SU-DHL-6 (cell line): Measurements from ENCODE around the gene SH3PXD2A.
"Not testable (repeated sequence)": the region's sequence is repeated elsewhere in the genome, so short reads cannot be mapped to it uniquely, and the experiment has no call there.

Experiments
- H2AFZ ChIP-seq: fragments of 200-600 bp; sonication (generic); 2 replicates; pipeline ENCODE4 v1.6.1; 2014; ENCODE audit warnings: low read depth, mild to moderate bottlenecking, moderate library complexity, mixed read lengths, antibody characterized with exemption, low read length; ENCODE audit not compliant: severe bottlenecking
- H3F3A ChIP-seq: fragments of 200-600 bp; shearing (Covaris generic); 2 replicates; pipeline ENCODE4 v1.6.0; 2016; ENCODE audit warnings: antibody characterized with exemption, mild to moderate bottlenecking; ENCODE audit not compliant: insufficient read depth
- H3K27ac ChIP-seq: fragments of 200-600 bp; sonication (generic); 2 replicates; pipeline ENCODE4 v1.5.1; 2016; ENCODE audit warnings: low read depth, mild to moderate bottlenecking, low read length, moderate library complexity, mixed read lengths
- H3K27me3 ChIP-seq: fragments of 200-600 bp; sonication (generic), shearing (Covaris generic); 2 replicates; pipeline ENCODE4 v1.6.0; 2014; ENCODE audit warnings: mild to moderate bottlenecking, low read length
- H3K36me3 ChIP-seq: fragments of 200-600 bp; sonication (generic); 2 replicates; pipeline ENCODE4 v1.6.1; 2014; ENCODE audit warnings: mild to moderate bottlenecking, low read length, mixed read lengths
- H3K4me2 ChIP-seq: fragments of 300-600, 200-600 bp; shearing (Covaris generic), sonication (generic); 2 replicates; pipeline ENCODE4 v1.6.0; 2014; ENCODE audit warnings: low read length, low read depth, mild to moderate bottlenecking; ENCODE audit not compliant: poor library complexity, severe bottlenecking
- H3K4me3 ChIP-seq: fragments of 200-600 bp; sonication (generic); 2 replicates; pipeline ENCODE4 v1.5.1; 2014; ENCODE audit warnings: antibody characterized with exemption, low read length, mild to moderate bottlenecking, mixed read lengths; ENCODE audit not compliant: insufficient read depth, poor library complexity, severe bottlenecking
- H3K79me2 ChIP-seq: fragments of 200-600 bp; sonication (generic); 2 replicates; pipeline ENCODE4 v1.6.1; 2014; ENCODE audit warnings: mild to moderate bottlenecking, low read length, moderate library complexity; ENCODE audit not compliant: insufficient read depth
- H3K9ac ChIP-seq: fragments of 200-600 bp; sonication (generic); 2 replicates; pipeline ENCODE4 v1.7.0; 2014; ENCODE audit warnings: mild to moderate bottlenecking, low read length
- H3K9me2 ChIP-seq: fragments of 200-600 bp; sonication (generic); replicated peaks from 2 replicates; pipeline ENCODE4 v1.6.1; 2014; ENCODE audit warnings: low read length; ENCODE audit not compliant: insufficient read depth
- H3K9me3 ChIP-seq: fragments of 200-600 bp; sonication (generic); 2 replicates; pipeline ENCODE4 v1.6.1; 2014; ENCODE audit warnings: low read length, mixed read lengths; ENCODE audit not compliant: insufficient read depth
- H4K20me1 ChIP-seq: fragments of 200-600 bp; sonication (generic); 2 replicates; pipeline ENCODE4 v1.6.1; 2014; ENCODE audit warnings: low read depth, mild to moderate bottlenecking, antibody characterized with exemption, low read length, moderate library complexity, mixed read lengths
- CTCF ChIP-seq: fragments of 200-600 bp; sonication (generic); IDR thresholded peaks from one replicate; pipeline ENCODE4 v1.5.1; 2017; ENCODE audit warnings: antibody characterized with exemption, mild to moderate bottlenecking, low read length, moderate library complexity; ENCODE audit not compliant: insufficient read depth, poor library complexity, severe bottlenecking
- EZH2phosphoT487 ChIP-seq: fragments of 200-600 bp; sonication (generic), shearing (Covaris generic); conservative IDR thresholded peaks from 2 replicates; pipeline ENCODE4 v1.6.1; 2018; ENCODE audit warnings: mild to moderate bottlenecking, antibody characterized with exemption, low read length, moderate library complexity, mixed read lengths

The SH3PXD2A gene

GRCh38 chr10:103731609-103732270, 123.6 kb downstream of the SH3PXD2A start:
- Histone ChIP-seq H3K27ac (no peak overlapping the region), H3K9me3 (no peaks in the 10 kb centered on the region), H3K4me2 (no peak overlapping the region), H2AFZ (no peak overlapping the region), H3K36me3 (no peaks in the 10 kb centered on the region), H3K9me2 (no peaks in the 10 kb centered on the region), H3K4me3 (no peak overlapping the region), H3K9ac (no peak overlapping the region), H4K20me1 (no peaks in the 10 kb centered on the region), H3F3A (no peaks in the 10 kb centered on the region), H3K27me3 (no peaks in the 10 kb centered on the region), H3K79me2 (no peaks in the 10 kb centered on the region)
- TF ChIP-seq EZH2phosphoT487 (no peak), CTCF (no peak)

- not testable (repeated sequence) for H3K4me3 ChIP-seq, H3K9me2 ChIP-seq, H3K79me2 ChIP-seq, H4K20me1 ChIP-seq, H3F3A ChIP-seq, H2AFZ ChIP-seq, H3K9me3 ChIP-seq, H3K27me3 ChIP-seq, H3K4me2 ChIP-seq, H3K27ac ChIP-seq, H3K36me3 ChIP-seq, H3K9ac ChIP-seq
Observed at GRCh38 chr10:103731026-103731425, 124.3 kb downstream of the SH3PXD2A start.

- no peaks in the 10 kb centered on the region for H3K36me3 ChIP-seq
Observed at GRCh38 chr10:103729851-103730250, 125.5 kb downstream of the SH3PXD2A start.

More at GRCh38 chr10:103729851-103730250, 125.5 kb downstream of the SH3PXD2A start:
- no peaks in the 10 kb centered on the region for H3K27me3 ChIP-seq
- TF ChIP-seq CTCF: no peak
- no peak for TF ChIP-seq EZH2phosphoT487
- no peak overlapping the region for H3K4me2 ChIP-seq
- no peaks in the 10 kb centered on the region for H3K79me2 ChIP-seq
- no peaks in the 10 kb centered on the region for H4K20me1 ChIP-seq
- no peaks in the 10 kb centered on the region for H3F3A ChIP-seq
- H2AFZ ChIP-seq: no peak overlapping the region
- no peak overlapping the region for H3K27ac ChIP-seq
- no peak overlapping the region for H3K4me3 ChIP-seq
- H3K9ac ChIP-seq: no peak overlapping the region
- H3K9me2 ChIP-seq: no peaks in the 10 kb centered on the region
- no peaks in the 10 kb centered on the region for H3K9me3 ChIP-seq
